Neural cell (in vitro differentiated cells): ENCODE results near the gene CFB. TPM values are rescaled to one million over a fixed set of nuclear protein-coding genes. Genes with fewer than 3 reads are reported as not detected.

Experiments
- H2AFZ ChIP-seq: fragments of 200-600, 300-800 bp; sonication (generic), shearing (Covaris generic); 2 replicates; pipeline ENCODE4 v1.6.0; 2014; ENCODE audit warnings: low read depth, mild to moderate bottlenecking, antibody characterized with exemption, low read length, moderate library complexity
- H3F3A ChIP-seq: fragments of 200-600 bp; shearing (Covaris generic); 2 replicates; pipeline ENCODE4 v1.6.1; 2016; ENCODE audit warnings: mild to moderate bottlenecking, moderate library complexity, mixed read lengths, antibody characterized with exemption, low read length; ENCODE audit not compliant: insufficient read depth, poor library complexity, severe bottlenecking
- H3K27ac ChIP-seq: fragments of 200-600, 300-800 bp; sonication (generic), shearing (Covaris generic); 2 replicates; pipeline ENCODE4 v1.5.1; 2014; ENCODE audit warnings: mild to moderate bottlenecking, low read length, moderate library complexity
- H3K27me3 ChIP-seq: fragments of 300-800, 200-600 bp; sonication (generic), shearing (Covaris generic); 2 replicates; pipeline ENCODE4 v1.6.0; 2014; ENCODE audit warnings: mild to moderate bottlenecking, low read depth, low read length, moderate library complexity; ENCODE audit not compliant: insufficient read depth
- H3K36me3 ChIP-seq: fragments of 300-800, 200-600 bp; sonication (generic), shearing (Covaris generic); 2 replicates; pipeline ENCODE4 v1.5.1; 2014; ENCODE audit warnings: mild to moderate bottlenecking, antibody characterized with exemption, low read length, moderate library complexity; ENCODE audit not compliant: insufficient read depth
- H3K4me2 ChIP-seq: fragments of 300-800, 200-600 bp; sonication (generic), shearing (Covaris generic); 2 replicates; pipeline ENCODE4 v1.6.0; 2014; ENCODE audit warnings: mild to moderate bottlenecking, low read length
- H3K4me3 ChIP-seq: fragments of 300-800, 200-600 bp; sonication (generic), shearing (Covaris generic); 2 replicates; pipeline ENCODE4 v1.5.1; 2014; ENCODE audit warnings: mild to moderate bottlenecking, low read length, moderate library complexity
- H3K79me2 ChIP-seq: fragments of 200-600 bp; shearing (Covaris generic); replicated peaks from 2 replicates; pipeline ENCODE4 v1.6.0; 2014; ENCODE audit warnings: mild to moderate bottlenecking, low read length, moderate library complexity; ENCODE audit not compliant: insufficient read depth
- H3K9ac ChIP-seq: fragments of 300-800, 200-600 bp; sonication (generic), shearing (Covaris generic); 2 replicates; pipeline ENCODE4 v1.6.1; 2016; ENCODE audit warnings: mild to moderate bottlenecking, low read length, mixed read lengths
- H3K9me2 ChIP-seq: fragments of 200-600 bp; shearing (Covaris generic); 2 replicates; pipeline ENCODE4 v1.6.1; 2016; ENCODE audit warnings: mild to moderate bottlenecking, low read length, mixed read lengths; ENCODE audit not compliant: insufficient read depth
- H3K9me3 ChIP-seq: fragments of 200-600, 300-800 bp; sonication (generic), shearing (Covaris generic); 2 replicates; pipeline ENCODE4 v1.6.1; 2016; ENCODE audit warnings: mild to moderate bottlenecking, mixed run types, low read length, moderate library complexity, mixed read lengths
- H4K20me1 ChIP-seq: fragments of 200-600 bp; shearing (Covaris generic); 2 replicates; pipeline ENCODE4 v1.6.1; 2016; ENCODE audit warnings: mild to moderate bottlenecking, mixed run types; ENCODE audit not compliant: insufficient read depth
- EP300 ChIP-seq: fragments of 450-650 bp; conservative IDR thresholded peaks from 2 replicates; pipeline ENCODE4 v1.6.1; 2014; ENCODE audit warnings: antibody characterized with exemption, mild to moderate bottlenecking, moderate library complexity; ENCODE audit not compliant: poor library complexity, severe bottlenecking
- EZH2 ChIP-seq: fragments of 200-600, 300-800 bp; shearing (Covaris generic), sonication (generic); IDR thresholded peaks from 2 replicates; pipeline ENCODE4 v1.6.1; 2014; ENCODE audit warnings: antibody characterized with exemption, low read length, borderline replicate concordance, mild to moderate bottlenecking; ENCODE audit not compliant: insufficient read depth, poor library complexity, severe bottlenecking
- MXI1 ChIP-seq: fragments of 450-650 bp; conservative IDR thresholded peaks from 2 replicates; pipeline ENCODE4 v1.6.1; 2014; ENCODE audit warnings: antibody characterized with exemption, mild to moderate bottlenecking; ENCODE audit not compliant: poor library complexity, severe bottlenecking
- POLR2AphosphoS5 ChIP-seq: IDR thresholded peaks from 2 replicates; pipeline ENCODE4 v1.6.1; 2012
- RAD21 ChIP-seq: fragments of 450-650 bp; conservative IDR thresholded peaks from 2 replicates; pipeline ENCODE4 v1.6.1; 2014; ENCODE audit warnings: antibody characterized with exemption, mild to moderate bottlenecking, moderate library complexity
- REST ChIP-seq: IDR thresholded peaks from 2 replicates; pipeline ENCODE4 v1.6.1; 2012; ENCODE audit warnings: borderline replicate concordance
- SMC3 ChIP-seq: fragments of 450-650 bp; conservative IDR thresholded peaks from 2 replicates; pipeline ENCODE4 v1.6.1; 2014; ENCODE audit warnings: antibody characterized with exemption, mild to moderate bottlenecking, moderate library complexity; ENCODE audit not compliant: poor library complexity
- TAF1 ChIP-seq: IDR thresholded peaks from 2 replicates; pipeline ENCODE4 v1.6.1; 2012; ENCODE audit warnings: low read depth
- polyA plus RNA-seq: library from polyadenylated mRNA; depleted of rRNA; stranded (reverse); fragments of >200 nt; gene quantifications from 2 replicates; pipeline ENCODE4 v1.2.3, GENCODE V29; 2014
- TF ChIP-seq, protein P1 (sequence below): fragments of 450-650 bp; IDR thresholded peaks from 2 replicates; pipeline ENCODE4 v1.5.1; 2014; ENCODE audit warnings: antibody characterized with exemption, mild to moderate bottlenecking, moderate library complexity; ENCODE audit not compliant: poor library complexity, severe bottlenecking

The CFB gene
- polyA plus RNA-seq, 1 donor from 2014 or later, result 0.97 TPM

DNA sequence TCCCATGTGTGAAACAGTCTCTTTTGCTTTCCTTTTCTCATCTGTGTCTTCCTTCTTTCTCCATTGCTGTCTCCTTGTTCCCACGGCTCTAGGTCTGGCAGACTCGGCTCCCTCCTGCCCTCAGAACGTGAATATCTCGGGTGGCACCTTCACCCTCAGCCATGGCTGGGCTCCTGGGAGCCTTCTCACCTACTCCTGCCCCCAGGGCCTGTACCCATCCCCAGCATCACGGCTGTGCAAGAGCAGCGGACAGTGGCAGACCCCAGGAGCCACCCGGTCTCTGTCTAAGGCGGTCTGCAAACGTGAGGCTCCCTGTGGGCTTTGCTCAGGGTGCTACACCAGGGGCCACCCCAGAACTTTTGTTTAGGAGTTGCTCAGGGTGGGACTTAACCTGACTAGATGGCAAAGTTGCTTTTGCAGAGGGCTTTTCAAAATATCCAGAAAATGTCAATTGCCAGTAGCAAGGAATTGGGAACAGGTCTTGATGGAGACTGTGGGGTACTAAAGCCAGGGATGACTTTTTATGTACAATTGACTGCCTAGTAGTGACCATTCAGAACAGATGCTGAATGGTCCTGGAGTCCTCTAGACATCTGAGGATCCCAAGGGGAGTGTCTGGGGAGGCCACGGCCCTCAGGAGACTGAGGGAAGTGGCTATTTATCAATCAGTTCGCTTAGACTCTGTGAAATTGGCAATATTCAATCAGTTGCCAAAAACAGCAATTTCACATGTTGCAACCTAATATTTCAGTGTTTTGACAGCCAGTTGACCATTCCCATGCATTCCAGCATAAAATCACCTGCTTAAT lies 17.8 kb upstream of the CFB start:
- Histone ChIP-seq H3F3A (no peaks in the 10 kb centered on the region), H3K27me3 (no peaks in the 10 kb centered on the region), H2AFZ (no peak overlapping the region), H3K9ac (no peak overlapping the region), H4K20me1 (no peaks in the 10 kb centered on the region), H3K4me2 (no peak overlapping the region), H3K79me2 (no peaks in the 10 kb centered on the region), H3K27ac (no peak overlapping the region), H3K9me3 (no peaks in the 10 kb centered on the region), H3K4me3 (no peak overlapping the region), H3K9me2 (no peaks in the 10 kb centered on the region), H3K36me3 (no peaks in the 10 kb centered on the region)
- TF ChIP-seq POLR2AphosphoS5, result no peak
- TF ChIP-seq, protein P1, sequence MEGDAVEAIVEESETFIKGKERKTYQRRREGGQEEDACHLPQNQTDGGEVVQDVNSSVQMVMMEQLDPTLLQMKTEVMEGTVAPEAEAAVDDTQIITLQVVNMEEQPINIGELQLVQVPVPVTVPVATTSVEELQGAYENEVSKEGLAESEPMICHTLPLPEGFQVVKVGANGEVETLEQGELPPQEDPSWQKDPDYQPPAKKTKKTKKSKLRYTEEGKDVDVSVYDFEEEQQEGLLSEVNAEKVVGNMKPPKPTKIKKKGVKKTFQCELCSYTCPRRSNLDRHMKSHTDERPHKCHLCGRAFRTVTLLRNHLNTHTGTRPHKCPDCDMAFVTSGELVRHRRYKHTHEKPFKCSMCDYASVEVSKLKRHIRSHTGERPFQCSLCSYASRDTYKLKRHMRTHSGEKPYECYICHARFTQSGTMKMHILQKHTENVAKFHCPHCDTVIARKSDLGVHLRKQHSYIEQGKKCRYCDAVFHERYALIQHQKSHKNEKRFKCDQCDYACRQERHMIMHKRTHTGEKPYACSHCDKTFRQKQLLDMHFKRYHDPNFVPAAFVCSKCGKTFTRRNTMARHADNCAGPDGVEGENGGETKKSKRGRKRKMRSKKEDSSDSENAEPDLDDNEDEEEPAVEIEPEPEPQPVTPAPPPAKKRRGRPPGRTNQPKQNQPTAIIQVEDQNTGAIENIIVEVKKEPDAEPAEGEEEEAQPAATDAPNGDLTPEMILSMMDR, result no peak
- TF ChIP-seq EZH2, result no peak
- no peak for TF ChIP-seq TAF1
- no peak for TF ChIP-seq EP300
- no peak for TF ChIP-seq REST
- TF ChIP-seq MXI1, result no peak
- TF ChIP-seq RAD21, result no peak

DNA sequence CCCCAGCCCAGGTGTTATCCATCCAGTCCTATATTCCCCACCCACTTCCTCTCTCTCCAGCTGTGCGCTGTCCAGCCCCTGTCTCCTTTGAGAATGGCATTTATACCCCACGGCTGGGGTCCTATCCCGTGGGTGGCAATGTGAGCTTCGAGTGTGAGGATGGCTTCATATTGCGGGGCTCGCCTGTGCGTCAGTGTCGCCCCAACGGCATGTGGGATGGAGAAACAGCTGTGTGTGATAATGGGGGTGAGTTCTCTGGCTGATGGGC lies 17.3 kb upstream of the CFB start:
- TF ChIP-seq TAF1 (no peak), SMC3 (no peak), REST (no peak)
- Histone ChIP-seq H3K4me3 (no peak overlapping the region), H3K4me2 (no peak overlapping the region), H3F3A (no peaks in the 10 kb centered on the region), H2AFZ (no peak overlapping the region), H3K9ac (no peak overlapping the region), H3K27me3 (no peaks in the 10 kb centered on the region), H3K79me2 (no peaks in the 10 kb centered on the region), H3K9me2 (no peaks in the 10 kb centered on the region), H3K36me3 (no peaks in the 10 kb centered on the region), H3K9me3 (no peaks in the 10 kb centered on the region), H4K20me1 (no peaks in the 10 kb centered on the region), H3K27ac (no peak overlapping the region)
